ENCODE results near the gene DNAJA3. TPM values are rescaled to one million over a fixed set of nuclear protein-coding genes. Genes with fewer than 3 reads are reported as not detected.

Gene DNAJA3
- total RNA-seq (10 to 100 TPM; 80.2 to 88.3 TPM), polyA plus RNA-seq (ENCODE audit: insufficient read depth, low read depth, low replicate concordance) (56.0 TPM)
- long read RNA-seq, donor 1, transcript DNAJA3-202 (11 exons, 2,591 nt): major isoform, 6 of 21 reads
- long read RNA-seq, donor 1, partial matches to known transcripts: 11 of 21 reads
- long read RNA-seq, donor 1, other reads (novel, unspliced or antisense): 0 of 21 reads
- long read RNA-seq, donor 2, transcript DNAJA3-202 (11 exons, 2,591 nt): major isoform, 5 of 22 reads
- long read RNA-seq, donor 2, partial matches to known transcripts: 15 of 22 reads
- long read RNA-seq, donor 2, other reads (novel, unspliced or antisense): 0 of 22 reads

DNA sequence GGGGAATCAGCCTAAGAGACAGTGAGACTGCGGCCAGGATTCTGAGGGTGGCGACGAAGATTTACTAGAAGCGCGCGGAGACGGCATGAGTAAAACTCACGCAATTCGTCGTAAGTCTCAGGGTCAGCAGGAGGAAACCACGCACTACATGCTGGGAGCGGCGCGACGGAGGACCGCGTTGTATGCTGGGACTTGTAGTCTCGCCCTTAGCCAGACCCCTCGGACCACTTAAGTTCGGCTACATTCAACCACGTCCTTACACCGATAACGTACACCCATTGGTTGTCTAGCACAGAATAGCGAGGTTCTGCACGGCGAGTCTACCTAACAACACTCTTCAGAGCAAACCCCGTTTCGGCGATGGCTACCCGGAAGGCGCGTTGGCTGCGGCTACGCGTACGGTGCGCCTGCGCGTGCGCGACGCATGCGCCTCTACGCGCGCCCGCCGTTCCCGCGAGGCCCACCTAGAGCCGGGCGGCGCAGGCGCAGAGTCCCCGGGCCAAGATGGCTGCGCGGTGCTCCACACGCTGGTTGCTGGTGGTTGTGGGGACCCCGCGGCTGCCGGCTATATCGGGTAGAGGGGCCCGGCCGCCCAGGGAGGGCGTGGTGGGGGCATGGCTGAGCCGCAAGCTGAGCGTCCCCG is at the start of gene DNAJA3:
Gene DNAJA3 (plus strand): TSS at position 491 of the 643 bp plus-strand sequence. CDS start 14 bp downstream, at position 505.
- Histone ChIP-seq H3K4me3 (peak within 1 kb of the TSS; percentile 88 to 90), H3K27ac (peak within 1 kb of the TSS; percentile 97 to 98), H3K27me3 (no peaks in the 10 kb centered on the region), H3K9me3 (no peaks in the 10 kb centered on the region), H3K36me3 (ENCODE audit: low read depth, missing control alignments) (no peaks in the 10 kb centered on the region), H3K4me1 (peaks cover 10% of the 10 kb centered on the region)
- intact Hi-C loops (cut with DNase I; ENCODE audit: low total_unique reads): no loop called here
- no peak for TF ChIP-seq POLR2A (IDR thresholded peaks at IDR 0.05)
- TF ChIP-seq, protein P1, sequence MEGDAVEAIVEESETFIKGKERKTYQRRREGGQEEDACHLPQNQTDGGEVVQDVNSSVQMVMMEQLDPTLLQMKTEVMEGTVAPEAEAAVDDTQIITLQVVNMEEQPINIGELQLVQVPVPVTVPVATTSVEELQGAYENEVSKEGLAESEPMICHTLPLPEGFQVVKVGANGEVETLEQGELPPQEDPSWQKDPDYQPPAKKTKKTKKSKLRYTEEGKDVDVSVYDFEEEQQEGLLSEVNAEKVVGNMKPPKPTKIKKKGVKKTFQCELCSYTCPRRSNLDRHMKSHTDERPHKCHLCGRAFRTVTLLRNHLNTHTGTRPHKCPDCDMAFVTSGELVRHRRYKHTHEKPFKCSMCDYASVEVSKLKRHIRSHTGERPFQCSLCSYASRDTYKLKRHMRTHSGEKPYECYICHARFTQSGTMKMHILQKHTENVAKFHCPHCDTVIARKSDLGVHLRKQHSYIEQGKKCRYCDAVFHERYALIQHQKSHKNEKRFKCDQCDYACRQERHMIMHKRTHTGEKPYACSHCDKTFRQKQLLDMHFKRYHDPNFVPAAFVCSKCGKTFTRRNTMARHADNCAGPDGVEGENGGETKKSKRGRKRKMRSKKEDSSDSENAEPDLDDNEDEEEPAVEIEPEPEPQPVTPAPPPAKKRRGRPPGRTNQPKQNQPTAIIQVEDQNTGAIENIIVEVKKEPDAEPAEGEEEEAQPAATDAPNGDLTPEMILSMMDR (IDR thresholded peaks at IDR 0.05): no peak
- DNase-seq: peak; percentile 95
- whole genome bisulfite sequencing, 2 donors: 1% methylated on average over 20 to 50 of the region's 68 CpGs

DNA sequence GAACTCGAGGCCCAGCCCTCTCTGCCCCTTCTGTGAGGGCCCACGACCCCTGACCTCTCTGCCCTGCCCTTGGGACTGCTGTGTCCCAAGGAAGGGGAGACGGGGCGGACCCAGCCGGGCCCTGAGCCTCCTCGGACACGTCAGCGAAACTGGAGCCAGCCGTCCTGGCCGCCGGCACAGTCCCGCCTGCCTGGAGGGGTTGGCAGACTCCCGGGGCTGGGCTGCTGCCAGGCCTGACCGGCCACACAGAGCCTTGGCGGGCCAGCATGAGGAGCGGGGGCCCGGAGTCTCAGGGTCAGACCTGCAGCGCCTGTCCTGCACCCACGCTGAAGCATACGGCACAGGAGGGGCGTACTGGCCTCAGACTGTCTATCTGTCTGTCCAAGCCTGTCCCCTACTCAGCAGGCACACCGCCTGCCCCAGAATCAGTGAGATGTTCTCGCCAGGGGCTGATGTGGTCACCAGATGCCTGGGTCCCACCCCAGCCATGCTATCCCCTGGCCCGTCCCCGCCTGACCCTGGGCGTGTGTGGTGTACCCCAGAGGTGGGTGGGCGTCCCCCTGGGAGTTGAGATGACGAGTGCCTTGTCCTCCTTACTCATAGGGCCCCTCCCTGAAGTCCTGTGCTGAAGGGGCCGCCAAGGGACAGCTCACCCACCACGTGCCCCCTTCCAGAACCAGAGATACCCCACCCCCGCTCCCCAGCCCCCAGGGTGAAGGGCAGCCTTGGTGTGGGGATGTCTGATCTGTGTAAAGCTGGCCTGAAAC is 49.4 kb upstream of the DNAJA3 start:
- WGBS, 2 donors: 25 to 50% methylated on average over 17 to 28 of the region's 31 CpGs
- H3K27me3 ChIP-seq: no peaks in the 10 kb centered on the region
- no peaks in the 10 kb centered on the region for H3K36me3 ChIP-seq (ENCODE audit: low read depth, missing control alignments)
- H3K4me1 ChIP-seq: peaks cover 64% of the 10 kb centered on the region
- no peaks in the 10 kb centered on the region for H3K9me3 ChIP-seq
- TF ChIP-seq, protein P1 (IDR thresholded peaks at IDR 0.05): no peak
- no peak for TF ChIP-seq POLR2A (IDR thresholded peaks at IDR 0.05)
- intact Hi-C loops (cut with DNase I; ENCODE audit: low total_unique reads): no loop called here
- peak; percentile 92 for DNase-seq
- peak overlapping the region; percentile 79 to 86 for H3K27ac ChIP-seq
- H3K4me3 ChIP-seq: no peak overlapping the region

DNA sequence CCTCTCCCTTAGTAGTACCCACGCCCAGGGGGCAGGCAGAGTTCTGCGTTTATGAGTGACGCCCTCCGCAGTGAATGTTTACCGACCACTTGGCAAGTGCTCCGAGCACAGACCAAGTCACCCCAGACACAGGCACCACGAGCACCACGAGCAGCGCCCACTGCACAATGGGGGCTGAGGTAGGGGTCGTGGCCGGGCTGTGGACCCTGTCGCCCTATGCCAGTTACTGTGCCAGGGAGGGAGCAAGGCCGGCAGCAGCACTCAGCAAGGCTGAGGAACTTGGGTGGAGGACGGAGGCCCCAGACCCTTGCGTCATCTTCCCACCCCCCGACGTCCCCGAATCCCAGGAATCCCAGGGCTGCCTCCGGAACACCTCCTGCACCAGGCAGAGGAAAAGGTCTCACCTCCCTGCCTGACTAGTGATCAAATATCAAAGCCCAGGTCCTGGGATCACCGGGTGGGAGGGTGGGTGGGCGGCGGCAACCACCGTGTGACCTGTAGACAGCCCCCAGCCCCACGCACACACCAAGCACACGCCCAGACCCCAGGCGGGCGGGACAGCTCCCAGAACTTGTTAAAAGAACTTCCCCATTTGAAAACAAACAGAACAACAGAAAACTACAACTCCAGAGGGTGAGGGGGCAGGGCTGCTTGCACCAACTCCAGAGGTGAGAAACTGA is 48.6 kb upstream of the DNAJA3 start:
- TF ChIP-seq, protein P1 (IDR thresholded peaks at IDR 0.05): no peak
- no peak for TF ChIP-seq POLR2A (IDR thresholded peaks at IDR 0.05)
- Histone ChIP-seq H3K4me3 (no peak overlapping the region), H3K9me3 (no peaks in the 10 kb centered on the region), H3K27ac (peak overlapping the region; percentile 79 to 86), H3K36me3 (ENCODE audit: low read depth, missing control alignments) (no peaks in the 10 kb centered on the region), H3K4me1 (peaks cover 64% of the 10 kb centered on the region), H3K27me3 (no peaks in the 10 kb centered on the region)
- intact Hi-C loops (cut with DNase I; ENCODE audit: low total_unique reads): no loop called here
- DNase-seq: no peak
- WGBS, 2 donors: 44 to 68% methylated on average over 10 to 27 of the region's 27 CpGs

DNA sequence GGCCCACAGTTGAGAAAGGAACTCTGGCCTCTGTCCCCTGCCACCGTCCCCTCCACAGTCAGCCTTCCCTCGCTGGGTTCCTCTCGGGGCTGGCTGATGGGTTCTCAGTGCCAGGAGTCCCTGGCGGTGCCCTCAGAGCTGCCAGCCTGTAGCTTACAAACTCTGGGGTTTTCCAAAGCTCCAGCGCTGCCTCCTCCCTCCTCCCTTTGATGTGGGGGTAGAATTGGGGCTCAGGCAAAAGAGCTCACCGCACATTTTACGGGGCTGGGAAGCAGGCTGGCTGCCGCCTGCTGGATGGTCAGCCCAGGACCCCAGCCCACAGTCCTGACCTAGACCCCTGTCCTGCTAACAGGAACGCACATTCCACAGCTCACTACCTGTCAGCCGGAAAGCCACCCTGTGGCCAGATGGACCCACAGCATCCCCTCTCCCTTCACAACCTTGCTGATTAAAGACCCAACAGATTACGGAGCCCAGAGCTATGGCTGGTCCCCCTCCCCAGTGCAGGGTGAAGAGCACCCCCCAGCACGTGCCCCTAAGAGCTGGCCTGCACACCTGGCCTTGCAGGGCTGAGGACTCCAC is 48.0 kb upstream of the DNAJA3 start:
- no peaks in the 10 kb centered on the region for H3K27me3 ChIP-seq
- no peaks in the 10 kb centered on the region for H3K36me3 ChIP-seq (ENCODE audit: low read depth, missing control alignments)
- DNase-seq: no peak
- no peaks in the 10 kb centered on the region for H3K9me3 ChIP-seq
- WGBS, 2 donors: 43 to 65% methylated on average over 8 to 12 of the region's 12 CpGs
- peaks cover 64% of the 10 kb centered on the region for H3K4me1 ChIP-seq
- no peak for TF ChIP-seq POLR2A (IDR thresholded peaks at IDR 0.05)
- TF ChIP-seq, protein P1 (IDR thresholded peaks at IDR 0.05): no peak
- H3K4me3 ChIP-seq: no peak overlapping the region
- intact Hi-C loops (cut with DNase I; ENCODE audit: low total_unique reads): no loop called here
- H3K27ac ChIP-seq: peak overlapping the region; percentile 21 to 86

Data from testis (tissue), 5 donors.